ENCODE measurements around the gene CCDC171.

CCDC171 gene

DNA sequence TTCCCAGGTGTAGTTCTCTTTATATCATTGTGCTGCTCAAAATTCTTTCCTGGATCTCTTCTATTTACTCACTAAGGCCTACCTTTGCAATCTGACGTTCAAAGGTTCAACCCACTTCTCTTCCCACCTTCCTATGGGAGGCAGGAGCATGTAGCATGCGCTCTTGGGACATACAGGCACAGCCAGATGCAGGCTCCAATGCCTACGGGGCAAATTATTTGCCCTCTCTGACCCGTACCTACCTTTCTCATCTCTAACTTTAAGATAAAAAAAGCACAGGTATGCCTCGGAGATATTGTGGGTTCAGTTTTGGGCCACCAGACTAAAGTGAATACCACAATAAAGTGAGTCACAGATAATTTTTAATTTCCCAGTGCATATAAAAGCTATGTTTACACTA, 460.5 kb downstream of the CCDC171 start:
- DNase-seq (ENCODE audit: insufficient read length, low spot score): no peak
- no peak for FAIRE-seq
- TF ChIP-seq, protein P1, sequence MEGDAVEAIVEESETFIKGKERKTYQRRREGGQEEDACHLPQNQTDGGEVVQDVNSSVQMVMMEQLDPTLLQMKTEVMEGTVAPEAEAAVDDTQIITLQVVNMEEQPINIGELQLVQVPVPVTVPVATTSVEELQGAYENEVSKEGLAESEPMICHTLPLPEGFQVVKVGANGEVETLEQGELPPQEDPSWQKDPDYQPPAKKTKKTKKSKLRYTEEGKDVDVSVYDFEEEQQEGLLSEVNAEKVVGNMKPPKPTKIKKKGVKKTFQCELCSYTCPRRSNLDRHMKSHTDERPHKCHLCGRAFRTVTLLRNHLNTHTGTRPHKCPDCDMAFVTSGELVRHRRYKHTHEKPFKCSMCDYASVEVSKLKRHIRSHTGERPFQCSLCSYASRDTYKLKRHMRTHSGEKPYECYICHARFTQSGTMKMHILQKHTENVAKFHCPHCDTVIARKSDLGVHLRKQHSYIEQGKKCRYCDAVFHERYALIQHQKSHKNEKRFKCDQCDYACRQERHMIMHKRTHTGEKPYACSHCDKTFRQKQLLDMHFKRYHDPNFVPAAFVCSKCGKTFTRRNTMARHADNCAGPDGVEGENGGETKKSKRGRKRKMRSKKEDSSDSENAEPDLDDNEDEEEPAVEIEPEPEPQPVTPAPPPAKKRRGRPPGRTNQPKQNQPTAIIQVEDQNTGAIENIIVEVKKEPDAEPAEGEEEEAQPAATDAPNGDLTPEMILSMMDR (IDR thresholded peaks at IDR 0.05; ENCODE audit: insufficient read depth, missing control alignments): no peak

DNA sequence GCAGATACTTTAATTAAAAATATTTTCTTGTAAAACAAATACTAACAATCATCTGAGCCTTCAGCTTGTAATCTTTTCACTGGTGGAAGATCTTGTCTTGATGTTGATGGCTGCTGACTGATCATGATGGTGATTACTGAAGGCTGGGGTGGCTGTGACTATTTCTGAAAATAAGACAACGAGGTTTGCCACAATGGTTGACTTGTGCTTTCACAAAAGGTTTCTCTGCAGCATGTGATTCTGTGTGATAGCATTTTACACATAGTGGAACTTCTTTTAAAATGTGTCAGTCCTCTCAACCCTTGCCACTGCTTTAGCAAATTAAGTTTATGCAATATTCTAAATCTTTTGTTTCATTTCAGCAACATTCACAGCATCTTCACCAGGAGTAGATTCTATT, 461.0 kb downstream of the CCDC171 start:
- FAIRE-seq: no peak
- no peak for DNase-seq (ENCODE audit: insufficient read length, low spot score)
- TF ChIP-seq, protein P1 (IDR thresholded peaks at IDR 0.05; ENCODE audit: insufficient read depth, missing control alignments): no peak

DNA sequence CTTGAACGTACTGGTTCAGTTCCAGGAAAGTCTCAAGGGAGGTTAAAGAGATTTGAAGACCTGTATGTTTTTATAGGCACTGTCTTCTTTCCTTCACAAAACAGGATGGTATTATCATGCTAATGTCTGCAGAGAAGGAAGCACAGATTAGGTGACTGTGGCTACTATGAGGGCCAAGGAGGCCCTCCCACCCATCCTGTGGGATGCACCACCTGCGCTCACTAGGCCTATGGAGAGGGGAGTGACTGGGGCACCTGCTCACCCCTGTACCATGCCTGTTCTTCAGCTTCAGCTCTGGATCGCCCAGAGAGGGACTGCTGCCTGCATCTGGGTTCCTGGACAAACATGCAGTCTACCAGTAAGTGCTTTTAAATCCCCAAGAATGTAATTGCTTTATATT, 469.4 kb downstream of the CCDC171 start:
- TF ChIP-seq, protein P1 (IDR thresholded peaks at IDR 0.05; ENCODE audit: insufficient read depth, missing control alignments): no peak
- DNase-seq (ENCODE audit: insufficient read length, low spot score) (no peak), FAIRE-seq (no peak)

DNA sequence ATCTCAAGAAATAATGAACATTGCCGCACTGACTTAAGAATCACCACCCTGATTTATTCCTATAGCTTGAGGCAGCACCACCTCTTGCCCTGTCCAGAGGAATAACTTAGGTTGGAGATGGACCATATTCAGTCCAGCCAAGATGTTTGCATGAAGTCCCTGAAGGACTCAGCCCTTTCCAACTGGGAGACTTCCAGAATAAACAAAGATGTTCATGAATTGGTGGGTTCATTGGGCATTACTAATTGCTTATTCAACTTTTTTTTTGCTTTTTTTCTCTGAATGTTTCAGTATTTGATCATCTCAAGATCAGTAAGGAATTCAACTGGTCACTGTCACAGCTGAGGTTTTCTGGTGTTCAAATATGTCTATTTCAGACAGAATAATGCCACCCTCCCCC, 470.6 kb downstream of the CCDC171 start:
- TF ChIP-seq, protein P1 (IDR thresholded peaks at IDR 0.05; ENCODE audit: insufficient read depth, missing control alignments): no peak
- no peak for DNase-seq (ENCODE audit: insufficient read length, low spot score)
- no peak for FAIRE-seq
